ENCODE measurements around the gene THADA.

THADA gene

GRCh38 chr2:43423941-43424261, 171.9 kb downstream of the THADA start:
- no peaks in the 10 kb centered on the region for H4K20me1 ChIP-seq
- no peak overlapping the region for H3K9ac ChIP-seq
- H3K27ac ChIP-seq = no peak overlapping the region
- peaks cover 30% of the 10 kb centered on the region for H3K4me1 ChIP-seq
- H3K27me3 ChIP-seq = no peaks in the 10 kb centered on the region
- H3K9me3 ChIP-seq = 0 out of 2 replicates have a peak, but pooled peaks cover 3% of the 10 kb centered on the region
- peaks cover 41% of the 10 kb centered on the region for H3K36me3 ChIP-seq
- no peak for TF ChIP-seq Cebpa-rat (IDR thresholded peaks at IDR 0.05)
- no peak overlapping the region for H3K4me3 ChIP-seq
- no peak overlapping the region for H3K4me2 ChIP-seq

GRCh38 chr2:43421194-43421593, 174.6 kb downstream of the THADA start:
- Histone ChIP-seq H3K4me1 (peaks cover 45% of the 10 kb centered on the region), H3K9me3 (no peaks in the 10 kb centered on the region), H3K36me3 (peaks cover 24% of the 10 kb centered on the region), H3K27ac (no peak overlapping the region), H3K9ac (no peak overlapping the region), H3K4me3 (no peak overlapping the region), H3K4me2 (no peak overlapping the region), H3K27me3 (no peaks in the 10 kb centered on the region), H4K20me1 (no peaks in the 10 kb centered on the region)
- TF ChIP-seq Cebpa-rat (IDR thresholded peaks at IDR 0.05) = no peak

DNA sequence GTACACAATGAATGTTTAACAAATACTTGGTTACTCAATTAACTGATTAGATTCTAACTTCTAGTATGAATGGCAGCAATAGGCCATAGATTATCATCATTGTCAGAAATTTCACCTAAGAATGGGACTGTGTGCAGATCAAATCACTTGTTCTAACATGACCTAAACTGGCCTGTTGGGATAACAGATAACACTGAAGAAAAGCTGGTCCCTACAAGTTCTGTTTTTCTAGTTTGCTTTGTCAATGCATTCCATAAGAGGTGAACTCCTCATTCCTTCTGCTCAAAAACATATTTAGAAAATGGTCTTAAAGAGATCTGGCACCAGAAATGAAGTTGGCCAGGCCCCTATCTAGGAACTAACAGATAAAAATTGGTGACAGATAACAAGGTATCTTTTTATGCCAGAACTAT, 175.4 kb downstream of the THADA start:
- peaks cover 45% of the 10 kb centered on the region for H3K4me1 ChIP-seq
- peaks cover 24% of the 10 kb centered on the region for H3K36me3 ChIP-seq
- no peak overlapping the region for H3K27ac ChIP-seq

DNA sequence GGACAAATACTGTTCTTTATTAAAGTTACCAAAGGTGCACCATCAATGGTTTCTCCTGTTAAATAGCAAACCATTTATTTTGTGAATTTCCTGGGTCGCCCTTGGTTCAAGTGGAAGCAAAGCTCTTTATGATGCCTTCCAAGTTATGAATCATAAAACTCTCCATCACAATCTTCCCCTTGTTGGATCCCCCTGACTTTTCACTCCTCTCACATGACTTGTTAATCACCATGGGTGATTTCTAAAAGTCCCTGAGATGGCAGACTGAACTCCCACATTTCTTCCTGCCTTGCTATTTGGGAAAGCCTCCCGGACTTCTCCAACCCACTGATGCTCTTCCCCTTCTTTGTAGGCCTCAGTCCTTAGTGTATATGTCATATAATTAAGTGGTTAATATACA, 176.0 kb downstream of the THADA start:
- TF ChIP-seq Cebpa-rat (IDR thresholded peaks at IDR 0.05) = no peak
- Histone ChIP-seq H4K20me1 (no peaks in the 10 kb centered on the region), H3K4me1 (peaks cover 44% of the 10 kb centered on the region), H3K4me3 (no peak overlapping the region), H3K4me2 (no peak overlapping the region), H3K9ac (no peak overlapping the region), H3K36me3 (peaks cover 24% of the 10 kb centered on the region), H3K27me3 (no peaks in the 10 kb centered on the region), H3K27ac (no peak overlapping the region), H3K9me3 (no peaks in the 10 kb centered on the region)

More for the DNA sequence above, 175.4 kb downstream of the THADA start:
- Histone ChIP-seq H3K9ac (no peak overlapping the region), H3K27me3 (no peaks in the 10 kb centered on the region), H3K9me3 (no peaks in the 10 kb centered on the region), H4K20me1 (no peaks in the 10 kb centered on the region), H3K4me2 (no peak overlapping the region), H3K4me3 (no peak overlapping the region)
- TF ChIP-seq Cebpa-rat (IDR thresholded peaks at IDR 0.05) = no peak

DNA sequence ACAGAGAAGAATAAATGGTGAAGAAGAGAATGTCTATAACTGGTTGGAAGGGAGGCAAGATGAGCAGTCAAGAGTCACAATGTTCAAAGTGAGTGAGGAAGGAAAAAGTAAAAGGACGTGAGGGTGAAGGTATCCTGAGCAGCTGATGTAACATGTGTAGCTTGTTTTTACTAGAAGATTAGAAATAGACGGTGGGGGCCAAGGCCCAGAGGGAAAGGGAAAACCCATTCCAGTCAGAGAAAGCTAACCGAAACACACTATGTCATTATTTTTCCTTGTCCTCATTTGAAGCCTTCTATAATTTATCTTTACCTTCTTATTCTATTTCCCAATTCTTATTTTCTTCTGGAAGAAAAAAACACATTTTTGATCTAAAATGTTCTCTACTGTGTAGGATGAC, 176.6 kb downstream of the THADA start:
- Histone ChIP-seq H4K20me1 (no peaks in the 10 kb centered on the region), H3K4me1 (peaks cover 44% of the 10 kb centered on the region), H3K27me3 (no peaks in the 10 kb centered on the region), H3K4me2 (no peak overlapping the region), H3K9me3 (no peaks in the 10 kb centered on the region), H3K4me3 (no peak overlapping the region), H3K9ac (no peak overlapping the region), H3K36me3 (peaks cover 24% of the 10 kb centered on the region), H3K27ac (no peak overlapping the region)
- no peak for TF ChIP-seq Cebpa-rat (IDR thresholded peaks at IDR 0.05)

DNA sequence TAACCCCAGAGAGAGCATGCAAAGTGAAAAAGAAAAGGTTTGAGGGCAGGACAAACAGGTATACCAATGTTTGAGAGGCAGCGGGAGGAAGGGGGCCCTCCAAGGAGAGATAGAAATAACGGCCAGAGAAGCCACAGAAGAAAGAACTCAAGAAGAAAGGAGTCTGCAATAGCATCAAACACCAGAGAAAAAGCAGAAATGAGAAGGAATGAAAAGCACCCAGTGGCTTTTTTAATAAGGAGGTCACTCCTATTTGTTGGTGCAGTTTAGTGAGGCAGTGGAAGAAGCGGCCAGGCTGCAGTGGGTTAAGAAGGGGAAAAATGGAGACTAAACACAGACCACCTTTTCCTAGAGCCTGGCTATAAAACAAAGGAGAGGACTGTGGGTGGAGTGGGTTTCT, 177.2 kb downstream of the THADA start:
- no peak overlapping the region for H3K27ac ChIP-seq
- H3K4me1 ChIP-seq = peaks cover 50% of the 10 kb centered on the region
- no peak overlapping the region for H3K4me3 ChIP-seq
- no peak for TF ChIP-seq Cebpa-rat (IDR thresholded peaks at IDR 0.05)
- H4K20me1 ChIP-seq = no peaks in the 10 kb centered on the region
- H3K27me3 ChIP-seq = no peaks in the 10 kb centered on the region
- H3K9ac ChIP-seq = no peak overlapping the region
- H3K4me2 ChIP-seq = no peak overlapping the region
- peaks cover 26% of the 10 kb centered on the region for H3K36me3 ChIP-seq
- H3K9me3 ChIP-seq = no peaks in the 10 kb centered on the region

DNA sequence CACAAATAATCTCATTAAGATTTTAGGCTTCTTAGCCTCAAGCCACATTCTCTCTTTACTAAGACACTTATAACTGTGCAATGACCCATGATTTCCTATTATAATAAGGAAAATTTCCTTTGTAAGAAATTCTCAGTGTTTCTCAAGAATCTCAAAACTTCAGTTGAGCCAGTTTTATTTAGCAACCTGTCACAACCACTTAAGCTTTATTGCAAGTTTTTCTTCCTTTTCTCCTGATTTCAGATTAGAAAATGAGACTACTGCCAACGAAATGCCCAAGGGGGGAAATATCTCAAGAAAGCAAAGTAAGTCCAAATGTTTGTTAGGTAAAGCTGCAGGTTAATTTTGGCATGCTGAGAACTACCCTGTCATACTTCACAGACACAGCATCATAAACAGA, 178.5 kb downstream of the THADA start:
- Histone ChIP-seq H3K9ac (no peak overlapping the region), H3K27me3 (no peaks in the 10 kb centered on the region), H3K4me2 (peak overlapping the region; percentile 53), H3K4me1 (peaks cover 51% of the 10 kb centered on the region), H4K20me1 (no peaks in the 10 kb centered on the region), H3K9me3 (no peaks in the 10 kb centered on the region), H3K4me3 (no peak overlapping the region), H3K36me3 (peaks cover 15% of the 10 kb centered on the region; the same call in 1 of the 2 replicates), H3K27ac (no peak overlapping the region)
- TF ChIP-seq Cebpa-rat (IDR thresholded peaks at IDR 0.05) = no peak

- H3K27ac ChIP-seq = no peak overlapping the region
- peaks cover 51% of the 10 kb centered on the region for H3K4me1 ChIP-seq
Observed at GRCh38 chr2:43415592-43415991, 180.2 kb downstream of the THADA start.

DNA sequence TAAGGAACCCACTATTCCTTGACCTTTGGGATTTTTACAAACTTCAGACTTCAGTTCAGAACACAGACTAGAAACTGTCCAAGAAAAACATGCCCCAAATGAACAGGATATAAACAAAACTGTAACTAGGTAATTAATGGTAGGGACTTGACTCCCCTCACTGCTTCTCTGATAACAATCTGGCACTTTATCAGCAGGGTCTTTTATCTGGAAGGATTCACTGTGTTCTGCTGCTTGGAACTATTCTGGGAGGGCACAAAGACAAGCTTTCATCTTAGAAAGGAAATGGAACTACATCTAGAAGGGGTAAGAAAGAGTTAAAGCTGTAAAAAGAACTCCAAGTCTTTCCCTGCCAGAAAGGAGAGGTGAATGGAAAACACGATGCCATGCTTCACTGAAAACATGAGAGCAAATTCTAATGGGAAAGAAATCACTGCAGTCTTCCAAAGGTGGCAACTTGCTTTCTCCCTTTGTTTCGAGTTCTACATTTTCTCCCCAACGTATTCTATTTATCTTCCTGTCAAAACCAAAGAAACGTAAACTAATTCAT, 181.2 kb downstream of the THADA start:
- Histone ChIP-seq H3K36me3 (0 out of 2 replicates have a peak, but pooled peaks cover 7% of the 10 kb centered on the region), H3K27me3 (no peaks in the 10 kb centered on the region), H3K9me3 (no peaks in the 10 kb centered on the region), H3K27ac (no peak overlapping the region), H4K20me1 (no peaks in the 10 kb centered on the region), H3K4me1 (peaks cover 51% of the 10 kb centered on the region), H3K4me2 (peak overlapping the region; percentile 16; the same call in 1 of the 2 replicates), H3K9ac (no peak overlapping the region), H3K4me3 (no peak overlapping the region)
- TF ChIP-seq Cebpa-rat (IDR thresholded peaks at IDR 0.05) = no peak

More at GRCh38 chr2:43415592-43415991, 180.2 kb downstream of the THADA start:
- Histone ChIP-seq H3K27me3 (no peaks in the 10 kb centered on the region), H3K4me3 (no peak overlapping the region), H3K9me3 (no peaks in the 10 kb centered on the region), H3K4me2 (no peak overlapping the region), H4K20me1 (no peaks in the 10 kb centered on the region), H3K36me3 (0 out of 2 replicates have a peak, but pooled peaks cover 7% of the 10 kb centered on the region), H3K9ac (no peak overlapping the region)
- TF ChIP-seq Cebpa-rat (IDR thresholded peaks at IDR 0.05) = no peak

- Histone ChIP-seq H3K27ac (no peak overlapping the region), H3K4me2 (peak overlapping the region; percentile 16; the same call in 1 of the 2 replicates), H3K9ac (no peak overlapping the region), H4K20me1 (no peaks in the 10 kb centered on the region), H3K27me3 (no peaks in the 10 kb centered on the region), H3K4me1 (peaks cover 51% of the 10 kb centered on the region), H3K4me3 (no peak overlapping the region), H3K36me3 (0 out of 2 replicates have a peak, but pooled peaks cover 7% of the 10 kb centered on the region), H3K9me3 (no peaks in the 10 kb centered on the region)
- no peak for TF ChIP-seq Cebpa-rat (IDR thresholded peaks at IDR 0.05)
Observed at GRCh38 chr2:43414033-43414432, 181.8 kb downstream of the THADA start.

All from BLaER1 (cell line).